ENCODE data around the gene CRTC1.

Gene CRTC1

DNA sequence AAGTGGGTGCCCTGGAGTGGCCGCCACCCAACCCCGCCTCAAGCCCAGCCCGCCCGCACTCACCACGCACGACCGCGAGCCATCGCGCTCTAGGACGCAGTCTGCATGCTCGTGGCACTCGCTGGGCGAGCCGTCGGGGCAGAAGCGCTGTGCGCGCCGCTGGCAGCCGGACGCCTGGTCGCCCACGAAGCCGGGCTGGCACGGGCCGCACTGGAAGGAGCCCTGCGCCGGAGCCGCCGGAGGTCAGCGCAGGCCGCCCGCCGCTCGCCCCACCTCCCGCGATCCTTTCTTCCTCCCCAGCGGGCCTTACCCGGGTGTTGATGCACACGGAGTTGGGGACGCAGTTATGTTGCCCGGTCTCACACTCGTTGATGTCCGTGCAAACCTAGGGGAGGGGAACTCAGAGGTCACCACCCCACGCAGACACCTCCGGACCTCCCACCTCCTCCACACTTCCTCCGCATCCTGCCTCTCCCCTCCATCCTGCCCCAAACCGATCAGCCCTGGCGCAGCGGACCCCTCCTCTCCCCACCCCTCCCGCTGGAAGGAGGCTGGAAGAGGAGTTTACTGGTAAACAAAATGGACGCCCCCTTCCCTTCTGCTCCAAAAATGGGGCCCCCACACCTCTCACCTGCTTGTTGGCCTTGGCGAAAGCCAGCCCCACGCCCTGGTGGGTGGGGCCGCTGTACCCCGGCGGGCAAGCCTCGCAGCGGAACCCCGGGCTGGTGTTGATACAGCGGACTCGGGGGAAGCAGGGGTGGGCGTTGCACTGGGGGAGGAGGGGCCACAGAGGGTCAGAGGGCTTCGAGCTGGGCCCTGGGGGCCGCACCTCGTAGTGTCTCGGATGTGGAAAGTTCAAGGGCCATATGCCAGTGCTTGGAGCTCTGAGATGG, 105.3 kb downstream of the CRTC1 start:
- DNase-seq = no peak

DNA sequence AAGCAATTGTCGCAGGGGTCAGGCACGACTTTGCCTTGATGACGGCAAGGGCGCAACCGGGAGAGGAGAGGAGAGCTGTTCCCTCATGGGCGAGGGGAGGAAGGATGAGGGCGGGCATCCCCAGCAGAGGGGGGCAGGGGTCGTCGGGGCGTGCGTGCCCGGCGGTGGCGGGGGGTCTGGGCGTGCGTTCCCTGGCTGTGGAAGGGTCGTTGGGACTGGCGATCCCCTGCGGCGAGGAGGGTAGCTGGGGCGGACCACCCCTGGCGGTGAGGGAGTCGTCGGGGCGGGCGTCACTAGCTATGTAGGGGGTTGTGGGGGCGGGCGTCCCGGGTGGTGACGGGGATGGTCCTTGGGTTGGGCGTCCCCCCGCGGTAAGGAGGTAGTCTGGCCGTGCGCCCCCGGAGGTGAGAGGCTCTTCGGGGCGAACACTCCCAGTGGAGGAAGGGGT, 106.0 kb downstream of the CRTC1 start:
- DNase-seq = no peak

GRCh38 chr19:18789883-18790565, 106.5 kb downstream of the CRTC1 start:
- peak; percentile 30 for DNase-seq

DNA sequence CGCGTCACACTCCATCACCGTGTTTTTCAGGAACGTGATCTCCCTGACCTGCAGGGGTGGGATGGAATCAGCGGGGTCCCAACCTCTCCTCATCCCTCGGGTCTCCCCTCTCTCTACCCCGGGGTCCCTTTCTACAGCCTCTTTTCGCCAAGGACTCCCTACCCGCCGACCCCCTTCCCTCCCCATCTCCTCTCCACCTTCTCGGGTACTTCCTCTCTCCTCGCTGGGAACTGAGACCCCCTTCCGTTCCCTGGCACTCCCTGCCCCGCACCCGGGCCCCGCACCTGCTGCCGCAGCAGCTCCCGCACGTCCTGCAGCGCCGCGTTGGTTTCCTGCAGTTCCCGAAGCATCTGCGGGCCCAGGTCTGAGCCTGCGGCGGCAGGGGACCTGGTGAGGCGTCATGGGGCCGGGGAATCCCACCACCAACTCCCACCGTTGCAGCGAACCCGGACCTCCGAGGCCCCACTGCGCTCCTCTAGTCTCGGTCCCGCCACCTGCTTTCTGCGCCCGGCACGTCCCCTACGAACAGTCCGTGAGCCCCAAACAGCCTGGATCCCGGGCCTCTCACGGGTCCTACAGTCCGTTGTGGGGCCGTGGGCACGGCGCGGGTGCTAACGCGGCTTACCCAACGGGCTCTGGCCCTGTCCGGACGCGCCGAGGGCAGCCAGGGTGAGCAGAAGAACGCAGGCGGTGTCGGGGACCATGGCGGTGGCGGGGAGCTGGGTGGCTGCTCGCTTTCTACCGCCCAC, 107.3 kb downstream of the CRTC1 start, which contains the start of gene COMP:
Gene COMP, minus strand, starts transcription at position 740 of the 749 bp plus-strand sequence. Its CDS starts 36 bp downstream, at position 704.
- no peak for DNase-seq

DNA sequence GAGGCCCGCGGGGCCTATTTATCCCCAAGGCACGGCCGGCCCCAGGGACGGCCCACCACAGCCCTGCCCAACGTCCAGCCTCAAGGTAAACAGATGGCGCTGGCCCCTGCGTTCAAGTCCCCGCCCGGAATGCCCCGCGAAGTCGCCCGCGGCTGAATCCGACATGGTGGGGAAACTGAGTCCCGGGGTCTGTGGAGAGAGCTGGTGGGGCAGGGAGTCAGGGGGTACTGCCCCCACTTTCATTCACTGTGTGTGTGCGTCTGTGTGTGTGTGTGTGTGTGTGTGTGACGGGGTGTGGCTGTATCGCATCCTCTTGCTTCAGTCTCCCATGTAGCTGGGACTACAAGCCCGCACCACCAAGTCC, 107.8 kb downstream of the CRTC1 start:
- no peak for DNase-seq

- no peak for DNase-seq
Measured at GRCh38 chr19:18792661-18793060, 109.2 kb downstream of the CRTC1 start.

DNA sequence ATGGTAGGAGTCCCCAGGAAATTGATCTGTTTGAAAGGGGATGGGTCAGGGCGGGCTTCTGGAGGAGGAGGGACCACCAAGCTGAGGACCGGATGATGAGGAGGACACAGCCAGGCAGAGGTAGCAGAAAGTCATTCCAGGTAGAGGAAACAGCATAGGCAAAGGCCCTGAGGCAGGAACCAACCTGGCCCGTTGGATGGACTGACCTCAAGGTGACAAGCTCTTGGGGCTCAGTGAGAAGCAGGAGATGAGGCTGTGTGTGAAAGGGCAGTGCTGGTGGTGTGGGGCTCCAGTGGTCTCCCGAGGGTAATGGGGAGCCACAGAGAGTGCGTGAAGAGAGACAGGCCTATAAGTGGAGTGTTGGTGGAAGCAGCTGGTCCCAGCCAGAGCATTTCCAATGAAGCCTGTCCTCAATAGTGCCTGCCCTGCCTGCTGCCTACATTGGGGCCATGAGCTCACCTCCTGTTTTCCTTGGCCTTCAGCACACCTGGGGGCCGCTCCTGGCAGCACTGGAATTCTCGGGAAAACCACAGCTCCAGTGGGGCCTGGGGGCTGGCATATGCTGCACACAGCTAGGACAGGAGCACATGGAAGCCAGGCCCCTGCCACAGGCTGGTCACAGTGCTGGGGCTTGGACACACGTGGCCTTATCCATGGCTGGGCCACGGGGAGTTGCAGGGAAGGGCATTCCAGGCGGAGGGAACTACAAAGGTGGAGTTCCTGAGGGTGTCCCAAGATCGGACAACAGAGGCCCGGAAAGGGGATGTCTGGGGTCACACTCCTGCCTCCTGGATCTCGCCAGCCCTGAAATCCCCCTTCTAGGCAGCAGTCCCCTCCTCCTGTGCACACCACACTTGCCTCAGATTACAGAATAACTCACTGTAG, 109.9 kb downstream of the CRTC1 start:
- no peak for DNase-seq

DNA sequence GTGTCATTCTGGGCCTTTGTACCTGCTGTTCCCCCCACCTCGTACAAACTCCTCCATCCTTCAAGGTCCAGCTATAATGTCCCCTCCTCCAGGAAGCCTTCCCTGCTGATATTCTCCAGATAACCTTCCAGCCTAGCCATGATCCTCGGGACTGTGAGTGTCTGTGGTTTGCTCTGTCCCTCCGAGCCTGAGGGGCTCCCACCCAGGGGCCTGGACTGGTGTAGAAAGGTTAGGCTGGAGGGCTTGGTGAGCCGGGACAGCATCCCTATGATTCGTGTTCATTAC, 110.5 kb downstream of the CRTC1 start:
- no peak for DNase-seq

DNA sequence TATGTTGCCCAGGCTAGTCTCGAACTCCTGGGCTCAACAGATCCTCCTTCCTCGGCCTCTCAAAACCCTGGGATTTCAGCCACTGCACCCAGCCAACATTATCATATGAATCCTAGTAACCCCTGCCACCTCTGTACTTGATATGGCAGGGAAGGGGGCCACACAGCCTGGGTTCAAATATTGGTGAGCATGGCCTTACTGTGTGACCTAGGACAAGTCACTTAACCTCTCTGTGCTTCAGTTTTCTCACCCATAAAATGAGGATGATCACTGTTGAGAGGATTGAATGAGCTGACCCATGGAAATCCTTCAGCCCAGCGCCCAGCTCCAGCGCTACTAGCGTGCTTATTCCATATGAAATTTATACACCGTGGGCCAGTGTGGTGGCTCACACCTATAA, 111.2 kb downstream of the CRTC1 start:
- no peak for DNase-seq

DNA sequence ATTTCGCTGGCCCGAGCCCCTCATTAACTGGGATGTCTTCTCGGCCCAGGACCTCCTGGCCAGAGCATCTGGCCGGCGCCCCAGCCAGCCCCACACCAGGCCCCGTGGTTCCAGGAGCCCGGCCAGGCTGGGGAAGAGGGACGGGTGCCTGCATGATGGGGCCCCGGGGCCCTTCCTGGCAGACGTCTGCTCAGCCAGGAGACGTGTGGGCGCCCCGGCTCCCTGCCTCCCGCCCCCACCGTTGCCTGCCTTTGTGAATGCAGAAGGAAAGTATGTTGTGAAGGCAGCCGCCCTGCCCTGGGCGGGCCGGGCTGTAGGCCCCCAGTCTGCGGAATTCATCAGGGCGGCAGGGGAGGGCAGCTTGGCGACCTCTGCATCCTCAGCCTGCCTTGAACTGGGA, 112.1 kb downstream of the CRTC1 start:
- peak; percentile 42 for DNase-seq

DNA sequence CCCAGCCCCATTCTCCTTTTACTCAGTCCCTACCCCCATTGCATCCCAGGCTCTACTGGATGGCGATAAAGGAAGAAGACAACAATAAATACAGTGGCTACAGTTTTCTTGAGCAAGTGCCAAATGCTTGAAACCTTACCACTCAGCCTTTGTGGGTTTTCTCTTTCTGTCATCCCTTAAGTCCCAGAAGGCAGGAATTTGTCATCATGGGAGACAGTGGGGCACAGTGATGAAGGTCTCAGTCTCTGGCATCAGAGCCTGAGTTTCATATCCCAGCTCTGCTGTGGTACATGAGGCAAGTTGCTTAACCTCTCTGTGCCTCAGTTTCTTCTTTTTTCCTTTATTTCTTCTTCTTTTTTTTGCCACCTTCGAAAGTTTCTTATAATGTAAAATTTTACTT, 112.8 kb downstream of the CRTC1 start:
- DNase-seq = no peak

GRCh38 chr19:18798384-18799352, 115.2 kb downstream of the CRTC1 start:
- DNase-seq = no peak

- DNase-seq = no peak
Measured at GRCh38 chr19:18799389-18799970, 116.0 kb downstream of the CRTC1 start.

GRCh38 chr19:18800079-18800478, 116.6 kb downstream of the CRTC1 start:
- DNase-seq = no peak

- DNase-seq = no peak
Measured at GRCh38 chr19:18800636-18801035, 117.2 kb downstream of the CRTC1 start.

GRCh38 chr19:18802354-18802753, 118.9 kb downstream of the CRTC1 start:
- no peak for DNase-seq

DNA sequence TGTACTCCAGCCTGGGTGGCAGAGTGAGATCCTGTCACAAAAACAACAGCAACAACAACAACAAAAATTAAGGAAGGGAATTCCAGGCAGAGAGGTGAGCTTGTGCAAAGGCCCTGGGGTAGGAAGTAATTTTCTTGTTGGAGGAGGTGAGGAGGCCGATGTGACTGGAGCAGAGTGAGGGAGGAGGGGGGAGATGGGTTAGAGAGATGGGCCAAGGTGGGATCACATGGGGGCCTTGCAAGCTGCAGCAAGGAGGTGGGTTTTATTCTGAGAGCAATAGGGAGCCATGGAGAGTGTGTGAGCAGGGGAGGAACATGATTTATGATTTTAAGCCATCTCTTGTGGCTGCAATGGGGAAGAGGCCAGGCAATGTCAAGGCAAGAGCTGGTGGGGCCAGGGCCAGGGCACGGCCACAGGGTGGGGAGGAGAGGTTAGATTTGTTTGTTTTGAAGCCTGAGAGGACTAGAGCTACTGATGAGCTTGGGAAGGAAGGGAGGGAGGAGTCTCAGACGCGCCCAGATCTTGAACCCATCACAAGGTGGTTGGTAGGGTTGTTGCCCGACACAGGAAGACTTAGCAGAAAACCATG, 120.2 kb downstream of the CRTC1 start:
- DNase-seq = no peak

DNA sequence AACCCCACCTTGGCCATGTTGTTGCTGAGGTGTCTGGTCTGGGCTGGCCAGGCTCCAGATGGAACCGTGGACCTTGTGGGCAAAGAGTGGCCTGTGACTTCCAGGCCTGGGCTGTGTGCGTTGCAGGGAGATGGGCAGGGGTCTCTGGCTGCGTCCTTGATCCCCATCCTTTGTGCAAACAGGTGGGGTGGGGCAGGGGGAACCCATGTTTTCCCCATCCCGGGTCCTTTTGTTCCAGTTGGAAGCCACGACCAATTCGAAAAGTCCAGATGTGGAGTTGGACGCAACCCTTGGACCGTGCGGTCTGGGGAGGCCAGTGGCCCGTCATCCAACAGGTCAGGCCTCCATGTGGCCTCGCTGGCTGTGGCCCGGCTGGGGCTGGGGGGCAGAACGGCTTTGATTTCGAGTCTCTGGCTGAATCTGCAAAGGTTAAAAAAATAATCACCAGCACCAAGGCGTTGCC, 120.7 kb downstream of the CRTC1 start:
- no peak for DNase-seq

DNA sequence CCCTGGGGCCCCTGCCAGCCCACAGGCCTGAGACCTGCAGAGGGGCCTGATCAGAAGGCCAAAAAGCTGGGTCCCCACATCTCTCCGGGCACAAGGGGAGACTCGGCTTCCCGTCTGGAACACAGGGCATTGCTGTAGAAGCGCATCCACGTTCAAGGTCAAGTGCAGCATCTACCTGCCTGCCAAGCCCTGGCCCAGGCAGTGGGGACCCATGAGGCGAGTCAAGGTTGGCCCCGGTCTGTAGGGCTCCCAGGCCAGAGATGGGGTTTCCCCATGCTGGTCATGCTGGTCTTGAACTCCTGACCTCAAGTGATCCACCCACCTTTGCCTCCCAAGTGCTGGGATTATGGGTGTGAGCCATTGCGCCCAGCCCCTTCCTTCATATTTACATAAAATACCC, 121.2 kb downstream of the CRTC1 start:
- DNase-seq = no peak

- DNase-seq = peak; percentile 71
Measured at GRCh38 chr19:18807861-18808331, 124.4 kb downstream of the CRTC1 start.

Measured in fibroblast of upper back skin (primary cell).